Activated CD8-positive, alpha-beta memory T cell treated with anti-CD3 and anti-CD28 coated beads, Interleukin-2, amount 50 U/mL, for 1 hour (primary cell): ENCODE data around the gene GREM2.

ENCODE experiments used
- DNase-seq: peaks from one replicate; pipeline ENCODE4 v3.0.0-alpha.2; 2020; ENCODE audit errors: extremely low read depth

The GREM2 gene

GRCh38 chr1:240455228-240455821, 156.6 kb downstream of the GREM2 start:
- DNase-seq, result no peak

DNA sequence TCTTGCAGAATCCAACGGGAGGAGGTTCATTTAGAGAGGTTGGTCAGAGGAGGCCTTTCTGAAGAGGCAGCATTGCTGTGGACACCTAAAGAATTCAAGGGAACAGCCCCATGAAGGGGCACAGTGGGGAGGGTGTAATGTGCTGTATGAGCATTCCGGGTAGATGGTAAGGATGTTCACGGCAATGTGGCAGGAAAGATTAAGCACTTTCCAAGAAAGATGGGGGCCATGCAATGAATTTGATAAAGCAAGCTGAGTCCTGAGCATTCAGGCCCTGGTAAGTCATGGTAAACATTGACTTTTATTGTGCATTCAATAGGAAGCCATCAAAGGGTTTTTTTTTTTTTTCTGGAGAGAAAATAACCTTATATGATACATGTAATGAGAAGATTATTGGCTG, 166.6 kb downstream of the GREM2 start:
- DNase-seq, result no peak

DNA sequence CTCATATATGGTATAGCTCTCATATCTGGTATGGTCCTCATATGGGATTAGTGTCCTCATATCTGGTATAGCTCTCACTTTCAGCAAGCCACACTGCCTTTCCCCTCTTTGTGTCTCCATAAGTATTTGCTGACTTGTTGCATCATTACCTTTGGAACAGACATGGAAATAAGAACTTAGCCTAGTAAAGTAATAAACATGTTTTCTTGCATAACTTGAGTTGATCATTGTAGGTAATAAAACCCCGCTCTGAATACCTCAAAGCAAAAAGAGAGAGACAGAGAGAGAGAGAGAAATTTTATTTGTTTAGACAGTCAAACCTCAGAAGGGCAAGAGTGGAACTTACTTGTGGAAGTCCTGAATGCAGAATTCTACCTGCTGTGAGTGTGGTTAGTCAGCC, 170.3 kb downstream of the GREM2 start:
- no peak for DNase-seq
